ENCODE measurements around the gene ARL15.

ARL15 gene

DNA sequence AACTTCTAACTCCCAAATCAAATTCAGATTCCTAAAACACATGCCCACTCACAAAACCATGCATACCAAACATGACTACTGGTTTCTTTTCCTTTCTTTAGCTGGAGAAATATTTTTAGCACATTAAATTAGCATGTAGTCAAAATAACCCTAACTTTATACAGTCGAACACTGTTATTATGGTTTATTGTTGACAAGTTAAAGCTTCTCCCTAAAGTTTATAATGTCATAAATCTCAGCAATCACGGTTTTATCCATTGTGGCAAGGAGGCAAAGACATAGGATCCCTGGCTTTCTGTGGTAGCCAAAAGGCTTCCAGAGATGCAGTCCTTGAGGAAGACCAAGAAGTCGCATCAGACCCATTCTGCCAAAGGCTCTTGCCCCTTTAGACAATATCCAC, 27.5 kb downstream of the ARL15 start:
- DNase-seq: no peak

DNA sequence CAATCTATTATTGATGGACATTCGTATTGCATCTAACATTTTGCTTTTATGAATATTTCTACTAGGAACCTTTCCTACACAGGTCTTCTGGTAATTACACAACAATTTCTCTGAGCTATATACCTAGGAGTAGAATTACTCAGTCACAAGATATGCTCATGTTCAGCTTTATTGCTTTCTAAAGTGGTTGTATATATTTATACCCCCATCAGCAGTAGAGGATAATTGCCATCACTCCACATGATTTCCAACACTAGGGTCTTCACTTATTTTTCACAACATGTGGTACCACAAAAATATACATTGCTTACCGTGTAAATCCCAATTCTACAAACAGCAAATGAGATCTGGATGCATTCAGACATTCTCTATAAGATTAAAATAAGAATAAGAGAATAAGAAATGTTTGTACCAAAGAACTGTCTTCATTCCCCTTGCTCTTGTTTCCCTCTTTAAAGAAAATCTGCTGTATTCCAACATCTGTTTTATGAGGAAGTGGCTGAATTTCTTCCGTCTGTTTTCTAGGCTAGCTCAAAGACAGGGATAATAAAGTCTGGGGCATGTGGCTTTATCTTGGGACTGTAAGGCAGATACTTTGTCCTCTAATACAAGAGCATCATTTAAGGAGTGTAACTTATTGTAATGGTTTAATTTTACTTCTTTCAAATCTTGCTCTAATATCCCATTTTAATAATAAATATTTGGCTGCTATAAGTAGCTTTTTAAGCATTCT, 28.2 kb downstream of the ARL15 start:
- DNase-seq: no peak

DNA sequence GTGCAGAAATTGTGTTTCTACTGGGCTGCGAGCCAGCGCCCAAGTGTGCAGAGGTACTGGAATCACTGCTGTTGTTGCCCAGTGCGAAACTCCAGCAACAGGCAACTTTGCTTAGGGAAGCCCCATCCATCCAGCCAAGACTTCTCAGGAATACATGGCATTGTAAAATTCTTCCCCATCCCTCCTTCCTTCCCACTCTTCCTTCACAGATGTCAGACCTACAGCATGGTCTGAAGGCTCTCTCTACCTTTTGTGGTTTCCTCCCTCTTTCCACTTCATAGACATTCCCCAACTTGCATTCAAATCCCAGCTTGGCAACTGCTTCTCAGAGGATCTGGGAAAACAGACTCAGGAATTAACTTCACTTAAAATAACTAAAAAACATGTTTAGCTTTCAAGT, 30.4 kb downstream of the ARL15 start:
- DNase-seq: no peak

DNA sequence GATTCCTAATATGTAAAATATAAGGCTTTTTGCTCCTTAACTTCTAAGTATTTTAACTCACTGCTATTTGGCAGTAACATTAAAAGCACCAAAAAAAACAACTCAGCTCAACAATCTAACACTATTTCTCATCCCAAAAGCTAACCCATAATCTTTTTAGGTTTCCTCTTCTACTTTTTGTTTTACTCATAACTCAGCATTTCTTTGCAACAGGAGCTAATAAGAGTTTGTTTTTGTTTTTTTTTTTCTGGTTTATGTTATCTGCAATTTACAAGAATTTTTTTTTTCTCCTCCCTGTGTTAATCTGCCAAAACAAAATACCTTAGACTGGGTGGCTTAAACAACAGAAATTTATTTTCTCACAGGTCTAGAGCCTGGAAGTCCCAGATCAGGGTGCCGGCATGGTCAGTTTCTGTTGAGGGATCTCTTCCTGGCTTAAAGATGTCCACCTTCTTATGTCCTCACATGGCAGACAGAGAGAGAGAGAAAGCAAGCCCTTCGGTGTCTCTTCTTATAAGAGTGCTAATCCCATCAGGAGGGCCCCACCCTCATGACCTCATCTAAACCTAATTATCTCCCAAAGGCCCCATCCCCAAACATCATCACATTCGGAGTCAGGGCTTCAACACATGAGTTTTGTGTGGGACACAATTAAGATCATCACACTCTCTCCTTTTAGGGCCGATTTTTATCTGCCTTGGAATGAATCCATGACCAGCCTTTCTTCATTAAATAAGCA, 31.2 kb downstream of the ARL15 start:
- no peak for DNase-seq

DNA sequence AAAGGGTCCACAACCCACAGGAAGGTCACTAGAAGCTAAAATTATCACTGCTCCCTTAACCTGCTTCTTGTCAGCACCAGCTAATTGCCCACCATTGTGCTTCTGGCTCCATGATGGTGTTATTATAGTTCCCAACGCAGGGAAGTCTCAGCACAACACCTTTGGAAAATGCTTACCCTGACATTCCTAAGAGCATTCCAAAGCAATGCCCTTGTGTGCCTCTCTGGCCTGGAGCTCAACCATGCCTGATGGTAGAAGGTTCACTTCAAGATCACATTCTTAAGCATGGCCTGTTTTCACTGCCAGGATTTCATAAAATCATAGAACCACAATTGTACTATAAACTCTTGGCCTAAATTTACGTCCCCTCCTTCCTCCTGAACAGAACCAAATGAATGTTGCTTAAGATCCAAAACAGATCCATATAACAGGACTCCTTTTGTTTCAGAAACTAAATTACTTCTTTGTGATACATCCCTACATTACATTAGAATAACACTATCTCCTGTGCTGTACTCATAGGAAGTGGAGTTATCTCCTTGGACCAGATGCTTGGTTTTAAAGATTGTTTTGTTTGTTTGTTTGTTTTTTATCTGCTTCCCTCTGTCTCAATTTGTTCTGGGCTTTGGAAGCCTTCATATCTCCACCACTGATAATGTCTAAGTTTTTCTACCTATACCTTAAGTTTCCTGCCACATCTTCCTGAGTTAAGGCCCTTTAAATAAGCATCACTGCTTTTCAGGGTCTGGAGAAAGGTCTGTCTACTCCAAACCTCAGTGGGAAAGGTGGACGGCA, 32.1 kb downstream of the ARL15 start:
- DNase-seq: no peak

DNA sequence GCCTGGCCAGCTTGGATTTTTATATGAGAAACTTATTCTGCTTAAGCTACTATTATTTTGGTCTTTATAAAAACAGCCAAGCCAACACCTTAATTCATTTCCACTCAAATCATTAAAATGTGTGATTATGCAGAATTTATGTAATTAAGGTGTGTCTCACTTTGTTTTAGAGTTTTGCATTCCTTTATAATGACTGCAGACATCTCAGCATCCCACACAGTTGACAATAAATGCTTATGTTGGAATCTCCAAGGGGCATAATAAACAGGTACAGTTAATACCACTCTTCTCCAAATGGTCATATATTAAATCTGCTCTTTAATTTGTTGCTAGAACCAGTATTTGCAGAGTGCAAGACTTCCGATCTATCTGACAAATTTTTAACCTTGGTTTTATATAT, 34.3 kb downstream of the ARL15 start:
- DNase-seq: no peak

DNA sequence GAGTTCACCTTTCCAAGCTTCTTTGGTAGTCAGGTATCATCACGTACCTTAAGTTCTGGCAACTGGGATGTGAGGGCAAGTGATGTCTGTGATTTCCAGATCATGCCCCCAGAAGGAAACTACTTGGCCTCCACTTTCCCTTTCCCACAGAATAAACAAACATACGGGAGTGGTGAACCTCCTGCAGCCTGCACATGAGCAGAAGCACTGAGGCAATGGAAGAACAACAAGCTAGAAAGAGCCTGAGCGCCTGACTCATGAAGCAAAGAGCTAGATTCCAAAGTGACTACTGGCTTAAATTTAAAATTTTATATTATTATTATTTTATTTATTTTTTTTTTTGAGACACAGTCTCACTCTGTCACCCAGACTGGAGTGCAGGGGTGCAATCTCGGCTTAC, 35.0 kb downstream of the ARL15 start:
- DNase-seq: no peak

DNA sequence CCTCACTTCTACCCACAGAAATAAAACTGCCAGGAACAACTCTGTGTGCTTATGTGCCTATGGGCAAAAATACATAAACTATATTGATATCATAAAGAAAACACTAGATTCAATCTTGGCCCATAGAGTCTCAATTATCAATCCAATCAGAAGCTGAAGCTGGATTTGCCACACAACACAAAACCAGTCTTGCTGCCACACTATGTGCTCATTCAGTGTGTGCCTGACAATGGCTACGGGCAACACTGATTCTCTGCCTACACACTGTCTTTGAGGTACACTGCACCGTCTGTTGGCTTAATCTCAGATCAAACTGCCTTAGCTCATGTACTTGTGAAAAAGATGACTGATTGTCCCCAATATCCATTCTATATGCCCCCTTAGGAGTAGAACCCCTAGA, 35.4 kb downstream of the ARL15 start:
- no peak for DNase-seq

DNA sequence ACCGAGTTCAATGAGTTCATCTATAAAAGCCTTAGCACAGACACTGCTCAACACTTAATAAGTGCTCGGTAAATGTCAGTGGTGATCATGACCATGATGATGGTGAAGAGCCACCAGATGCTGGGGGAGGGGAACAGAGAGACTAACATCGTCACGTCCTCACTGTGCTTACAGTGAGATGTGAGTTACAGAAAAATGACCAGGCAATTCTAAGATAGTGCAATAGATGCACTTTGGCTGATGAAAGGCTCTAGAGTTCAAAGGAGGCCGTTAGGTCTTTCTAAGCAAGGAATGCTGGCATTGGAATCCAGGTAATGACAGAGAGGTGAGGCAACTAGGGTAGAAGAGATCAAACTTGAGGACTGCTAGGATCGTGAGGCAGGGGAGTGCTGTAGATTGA, 36.7 kb downstream of the ARL15 start:
- no peak for DNase-seq

DNA sequence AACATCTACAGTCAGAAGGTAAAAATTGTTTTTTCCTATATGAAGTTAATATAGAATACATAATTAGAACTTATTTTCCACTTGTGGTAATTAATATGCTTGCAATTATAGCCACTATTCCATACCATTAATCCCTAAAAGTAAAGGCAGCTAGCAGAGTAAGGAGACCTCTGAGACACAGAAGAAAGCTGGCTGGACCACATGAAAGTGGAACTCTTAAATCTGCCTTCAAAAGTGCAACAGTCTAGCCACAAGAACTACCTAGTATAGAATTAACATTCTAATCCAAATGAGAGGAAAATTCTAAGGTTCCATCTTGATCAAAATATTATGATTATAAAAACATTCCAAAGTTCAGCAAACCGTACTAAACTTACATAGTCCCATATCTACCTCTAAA, 37.6 kb downstream of the ARL15 start:
- DNase-seq: no peak

DNA sequence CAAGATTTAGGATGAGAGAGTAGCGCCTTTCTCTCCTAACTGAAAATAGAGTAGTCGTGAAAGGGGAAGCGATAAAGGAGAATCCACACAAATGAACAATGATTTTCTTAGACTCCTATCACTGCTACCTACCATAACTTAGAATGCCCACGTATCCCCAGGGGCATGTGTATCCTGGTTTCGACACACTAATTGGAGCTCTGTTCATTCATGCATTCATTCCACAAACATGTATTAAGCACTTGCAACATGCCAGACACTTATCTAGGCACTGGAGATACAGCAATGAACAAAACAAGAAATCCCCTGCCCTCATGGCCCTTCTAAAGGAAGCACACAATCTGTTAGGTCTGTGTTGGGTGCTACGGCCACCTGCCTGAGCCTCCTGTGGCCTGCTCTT, 40.0 kb downstream of the ARL15 start:
- DNase-seq: no peak

DNA sequence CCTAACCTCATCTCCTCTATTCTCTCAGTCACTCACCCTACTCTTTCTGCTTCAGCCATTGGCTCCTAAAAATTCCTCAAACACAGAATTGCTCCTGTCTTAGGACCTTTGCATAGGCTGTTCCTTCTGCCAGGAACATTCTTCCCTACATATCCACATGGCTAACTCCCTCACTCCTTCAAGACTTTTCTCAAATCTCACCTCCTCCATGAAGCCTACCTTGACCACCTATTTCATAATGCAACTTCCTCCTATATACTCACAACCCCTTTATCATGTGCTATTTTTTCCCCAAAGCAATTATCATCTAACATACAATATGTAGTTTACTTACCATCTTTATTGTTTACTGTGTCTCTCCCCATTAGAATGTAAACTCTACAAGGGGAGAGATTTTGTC, 45.8 kb downstream of the ARL15 start:
- DNase-seq: no peak

DNA sequence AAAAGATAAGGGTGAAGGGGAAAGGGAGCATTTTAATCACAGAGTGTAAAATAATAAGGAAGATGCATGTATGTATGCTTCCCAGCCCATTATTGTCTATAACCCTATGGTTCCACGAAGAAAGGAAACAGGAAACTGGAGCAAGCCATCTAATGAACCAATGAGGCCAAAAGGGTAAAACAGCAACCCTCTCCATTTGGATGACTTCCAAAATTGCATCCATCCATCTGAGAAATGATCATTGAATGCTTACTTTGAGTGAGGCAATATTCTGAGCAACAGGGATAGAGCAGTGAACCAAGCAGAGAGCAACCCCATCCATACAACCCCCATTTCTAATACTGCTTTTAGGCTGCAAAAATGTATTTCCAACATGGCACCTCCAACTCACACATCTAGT, 46.9 kb downstream of the ARL15 start:
- DNase-seq: no peak

DNA sequence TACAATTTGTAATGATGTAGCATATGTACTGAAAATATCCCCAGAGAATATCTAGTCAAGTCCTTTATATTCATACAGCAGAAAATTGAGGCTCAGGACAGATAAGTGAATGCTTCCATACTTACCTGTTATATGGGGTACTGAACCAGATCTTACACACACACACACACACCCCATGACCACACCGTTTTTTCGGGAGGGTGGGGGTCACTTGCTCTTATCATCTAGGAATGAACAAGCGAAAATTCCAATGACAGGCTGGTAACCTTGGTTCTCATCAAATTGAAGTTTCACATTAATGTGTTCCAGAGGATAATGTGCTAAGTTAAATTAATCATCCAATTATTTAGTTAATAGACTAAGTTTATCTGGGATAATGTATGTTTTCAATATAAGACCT, 48.8 kb downstream of the ARL15 start:
- DNase-seq: no peak

DNA sequence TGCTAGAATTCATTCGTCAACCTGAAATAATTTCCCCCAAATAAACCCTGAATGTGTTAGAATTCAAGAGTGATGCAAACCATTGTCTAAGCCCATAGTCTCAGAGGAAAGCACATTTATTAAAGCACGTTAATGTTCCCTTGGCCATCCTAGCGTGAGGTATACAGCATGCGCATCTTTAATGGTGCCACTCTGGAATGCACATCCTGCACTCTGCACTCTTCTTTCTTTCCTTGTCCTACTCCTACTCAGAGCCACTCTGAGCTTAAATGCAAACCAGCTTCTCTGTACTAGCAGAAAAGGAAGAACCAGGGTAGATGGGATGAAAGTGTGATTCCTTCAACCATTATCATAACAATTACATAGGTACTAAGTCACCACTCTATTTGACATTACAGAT, 50.4 kb downstream of the ARL15 start:
- DNase-seq: no peak

DNA sequence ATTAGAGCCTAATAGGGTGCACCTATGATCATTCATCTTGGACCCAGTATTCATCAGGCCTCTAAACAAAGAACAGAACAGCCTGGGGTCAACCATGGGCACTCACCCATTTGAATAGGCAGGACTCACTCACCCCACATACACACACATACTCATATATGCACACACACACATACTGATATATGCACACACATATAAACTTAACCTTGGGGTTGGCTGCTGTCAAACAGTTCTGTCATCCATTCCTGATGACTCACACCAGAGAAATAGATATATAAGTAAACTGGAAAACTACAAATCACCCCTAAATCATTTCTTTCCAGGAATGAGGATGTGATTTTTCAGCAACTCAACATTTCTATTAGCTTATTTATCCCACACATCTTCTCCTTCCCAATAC, 51.3 kb downstream of the ARL15 start:
- no peak for DNase-seq

DNA sequence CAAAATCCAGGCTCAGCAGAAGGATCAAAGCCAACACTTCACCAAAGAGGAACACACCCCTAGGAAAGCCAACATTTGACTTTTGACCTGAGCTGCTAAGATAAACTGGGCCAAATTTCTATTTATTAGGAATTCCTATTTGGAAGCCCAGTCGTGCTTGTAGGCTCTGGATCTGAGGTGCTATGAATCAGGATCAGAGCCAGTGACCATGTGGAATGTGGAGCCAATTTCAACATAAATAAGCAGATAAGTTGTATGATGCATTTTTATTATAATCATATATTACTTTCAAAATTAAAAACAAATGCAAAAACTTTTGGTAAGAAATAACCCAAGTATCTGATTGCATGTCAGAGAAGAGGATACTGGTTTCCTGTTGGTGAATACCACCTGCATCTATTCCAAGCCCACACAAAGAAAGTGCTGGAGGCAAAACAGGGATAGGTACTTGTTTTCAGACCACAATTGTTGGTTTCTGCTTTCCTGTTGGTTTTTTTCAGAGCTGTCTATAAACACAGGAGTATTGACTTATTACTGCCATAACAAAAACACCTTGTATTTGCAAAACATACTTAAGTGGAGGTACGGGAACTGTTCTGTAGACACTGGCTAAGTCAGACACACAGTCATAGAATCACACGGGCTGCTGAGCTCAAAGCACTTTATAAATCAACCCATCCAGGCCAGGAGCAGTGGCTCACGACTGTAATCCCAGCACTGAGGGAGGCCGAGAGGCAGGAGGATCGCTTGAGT, 52.8 kb downstream of the ARL15 start:
- no peak for DNase-seq

DNA sequence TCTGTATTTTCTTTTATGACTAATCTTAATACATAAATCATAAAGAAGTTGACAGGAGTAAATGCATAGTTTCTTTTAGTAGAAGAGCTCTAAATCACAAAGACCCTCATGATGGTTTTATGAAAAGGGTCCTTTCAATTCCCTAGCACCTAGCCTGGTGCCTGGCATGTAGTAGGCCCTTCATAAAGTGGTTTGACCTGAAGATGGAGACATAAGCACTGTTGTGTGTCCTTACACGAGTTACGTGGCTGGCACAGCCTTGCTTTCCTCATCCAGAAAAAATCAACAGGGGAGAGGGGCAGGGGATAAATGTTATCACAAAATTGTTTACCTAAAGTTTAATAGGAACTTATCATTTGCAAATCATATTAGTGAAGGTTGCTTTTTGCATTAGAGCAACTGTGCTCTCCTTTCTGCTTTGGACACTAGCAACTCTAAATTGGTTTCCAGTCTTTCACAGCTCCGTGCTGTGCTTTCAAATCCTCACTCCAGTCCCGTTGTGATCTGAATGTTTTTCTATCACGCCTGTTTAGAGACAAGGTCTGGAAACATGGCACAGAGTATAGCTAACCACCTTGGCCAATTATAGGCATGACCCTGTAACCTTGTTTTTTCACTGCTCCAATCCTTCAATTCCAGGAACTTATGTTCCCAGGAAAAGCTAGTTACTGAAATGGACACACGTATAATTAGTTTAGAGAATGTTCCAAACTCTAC, 55.7 kb downstream of the ARL15 start:
- DNase-seq: no peak

DNA sequence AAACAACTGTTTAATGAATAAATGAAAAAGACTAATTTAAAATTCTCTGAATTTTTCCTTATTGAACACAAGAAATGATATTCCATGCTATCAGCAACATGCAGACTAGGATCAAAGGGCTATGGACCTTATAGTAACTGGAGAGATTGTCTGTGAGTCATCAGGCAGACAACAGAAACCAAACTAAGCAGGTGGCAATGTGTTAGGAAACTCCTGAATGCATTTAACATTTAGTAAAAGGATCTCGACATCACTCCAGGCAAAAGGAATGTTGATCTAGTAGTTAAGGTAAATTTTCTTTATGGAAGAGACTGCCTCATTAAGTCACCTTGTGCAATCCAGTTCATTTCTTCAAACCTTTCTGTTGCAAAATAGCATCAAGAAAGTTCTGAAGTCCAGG, 58.4 kb downstream of the ARL15 start:
- no peak for DNase-seq

DNA sequence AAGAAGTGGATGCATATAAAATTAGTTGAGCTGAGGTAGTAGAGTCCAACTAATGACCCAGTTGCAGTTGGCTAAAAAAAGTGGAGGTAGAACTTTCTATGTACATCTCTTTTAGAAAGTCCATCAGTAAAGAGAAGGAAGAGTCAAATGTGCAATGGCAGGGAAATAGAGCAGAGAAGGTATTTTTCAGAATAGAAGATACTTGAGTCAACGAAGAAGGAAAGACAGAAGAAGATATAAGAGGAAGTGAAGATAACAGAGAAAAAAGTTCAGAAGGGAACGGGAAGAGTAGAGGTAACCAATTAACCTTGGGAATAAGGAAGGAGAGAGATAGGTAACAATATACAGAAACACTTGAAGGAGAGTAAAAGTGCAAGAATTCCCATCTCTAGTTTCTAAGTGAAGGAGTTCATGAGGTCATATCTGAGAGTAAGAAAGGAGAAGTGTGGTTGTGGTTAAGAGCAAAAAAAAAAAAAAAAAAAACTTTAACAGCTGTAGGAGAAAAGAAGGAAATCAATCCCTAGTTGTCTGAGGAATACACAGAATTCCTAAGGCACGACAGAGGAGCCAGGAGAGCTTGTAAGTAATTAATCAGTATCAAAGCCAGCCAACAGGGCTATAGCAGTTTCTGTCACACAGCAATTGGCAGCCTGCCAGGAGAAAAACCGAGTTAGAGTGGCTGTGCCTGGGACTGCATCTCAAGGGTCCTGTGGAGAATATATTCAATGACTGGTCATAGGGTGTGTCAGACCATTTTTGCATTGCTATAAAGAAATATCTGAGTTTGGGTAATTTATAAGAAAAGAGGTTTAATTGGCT, 61.0 kb downstream of the ARL15 start:
- no peak for DNase-seq

DNA sequence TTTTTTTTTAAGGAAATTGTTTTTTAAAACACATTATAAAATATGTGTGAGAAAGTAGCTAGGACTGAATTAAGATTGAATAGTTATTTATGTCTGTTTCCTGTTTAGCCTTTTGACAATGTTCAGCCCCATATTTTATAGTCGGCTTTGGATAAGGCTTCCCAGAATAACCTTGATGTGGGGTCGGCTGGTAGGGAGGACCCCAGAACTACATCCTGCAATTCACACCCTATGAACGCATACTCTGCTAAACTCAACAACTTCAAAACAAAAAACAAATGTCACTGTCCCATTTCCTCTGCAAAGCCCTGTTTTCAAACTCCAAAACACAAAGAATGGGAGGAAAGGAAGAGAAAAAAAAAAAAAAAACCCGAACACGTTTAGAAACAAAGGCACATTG, 63.1 kb downstream of the ARL15 start:
- no peak for DNase-seq

Data from NCI-H1092 (cell line).